Retinal pigment epithelial cell (primary cell): ENCODE results near the gene OR2M2.

Experiments used
- DNase-seq: peaks from one replicate; pipeline ENCODE4 v3.0.0-alpha.2; 2010; ENCODE audit warnings: low read depth
- H3K4me3 ChIP-seq: 2 replicates; pipeline ENCODE4 v1.5.1; 2011; ENCODE audit warnings: mild to moderate bottlenecking, low read length, control low read depth, moderate library complexity
- CTCF ChIP-seq: conservative IDR thresholded peaks from 2 replicates; pipeline ENCODE4 v1.5.1; 2011; ENCODE audit warnings: low read depth, low read length, control low read depth, inconsistent platforms

The OR2M2 gene

GRCh38 chr1:248152056-248152827, 22.4 kb upstream of the OR2M2 start:
- H3K4me3 ChIP-seq: no peak overlapping the region
- TF ChIP-seq CTCF: no peak
- no peak for DNase-seq

GRCh38 chr1:248155927-248156326, 18.7 kb upstream of the OR2M2 start:
- H3K4me3 ChIP-seq: no peak overlapping the region
- TF ChIP-seq CTCF: no peak
- DNase-seq: no peak

GRCh38 chr1:248158758-248159157, 15.9 kb upstream of the OR2M2 start:
- H3K4me3 ChIP-seq: no peak overlapping the region
- no peak for DNase-seq

GRCh38 chr1:248164031-248164430, 10.6 kb upstream of the OR2M2 start:
- no peak overlapping the region for H3K4me3 ChIP-seq
- no peak for TF ChIP-seq CTCF
- DNase-seq: no peak

More at GRCh38 chr1:248158758-248159157, 15.9 kb upstream of the OR2M2 start:
- TF ChIP-seq CTCF: no peak

- no peak overlapping the region for H3K4me3 ChIP-seq
- DNase-seq: no peak
- no peak for TF ChIP-seq CTCF
Measured at GRCh38 chr1:248165186-248165585, 9.4 kb upstream of the OR2M2 start.

GRCh38 chr1:248183996-248184395, 9.4 kb downstream of the OR2M2 start:
- no peak for DNase-seq
- H3K4me3 ChIP-seq: no peak overlapping the region
- no peak for TF ChIP-seq CTCF

GRCh38 chr1:248187363-248187762, 12.7 kb downstream of the OR2M2 start:
- no peak for DNase-seq
- no peak for TF ChIP-seq CTCF
- H3K4me3 ChIP-seq: no peak overlapping the region
